Superior temporal gyrus (tissue), 1 donor: ENCODE data around the gene DAAM2.

Experiments used
- DNase-seq: peaks from one replicate; pipeline ENCODE4 v3.0.0-alpha.2; 2016; ENCODE audit errors: extremely low spot score

DAAM2 gene

GRCh38 chr6:39908838-39909583, 116.8 kb downstream of the DAAM2 start:
- no peak for DNase-seq

- DNase-seq = no peak
Observed at GRCh38 chr6:39909701-39910100, 117.5 kb downstream of the DAAM2 start.

- no peak for DNase-seq
Observed at GRCh38 chr6:39910164-39910563, 118.0 kb downstream of the DAAM2 start.

GRCh38 chr6:39910744-39911143, 118.6 kb downstream of the DAAM2 start:
- no peak for DNase-seq

- DNase-seq = no peak
Observed at GRCh38 chr6:39911513-39912125, 119.4 kb downstream of the DAAM2 start.

GRCh38 chr6:39912446-39912845, 120.3 kb downstream of the DAAM2 start:
- no peak for DNase-seq

- DNase-seq = no peak
Observed at GRCh38 chr6:39913391-39913916, 121.3 kb downstream of the DAAM2 start.

- DNase-seq = no peak
Observed at GRCh38 chr6:39914239-39914638, 122.1 kb downstream of the DAAM2 start.

GRCh38 chr6:39915866-39916265, 123.7 kb downstream of the DAAM2 start:
- no peak for DNase-seq

GRCh38 chr6:39917329-39917728, 125.2 kb downstream of the DAAM2 start:
- no peak for DNase-seq

GRCh38 chr6:39917981-39918380, 125.8 kb downstream of the DAAM2 start:
- no peak for DNase-seq

GRCh38 chr6:39918831-39919230, 126.7 kb downstream of the DAAM2 start:
- no peak for DNase-seq

- no peak for DNase-seq
Observed at GRCh38 chr6:39920157-39920556, 128.0 kb downstream of the DAAM2 start.

- no peak for DNase-seq
Observed at GRCh38 chr6:39922821-39923220, 130.6 kb downstream of the DAAM2 start.

GRCh38 chr6:39923394-39923793, 131.2 kb downstream of the DAAM2 start:
- DNase-seq = no peak

- no peak for DNase-seq
Observed at GRCh38 chr6:39923861-39924260, 131.7 kb downstream of the DAAM2 start.

GRCh38 chr6:39924283-39924682, 132.1 kb downstream of the DAAM2 start:
- no peak for DNase-seq

- DNase-seq = no peak
Observed at GRCh38 chr6:39925191-39925930, 133.2 kb downstream of the DAAM2 start.

GRCh38 chr6:39925931-39926290, 133.7 kb downstream of the DAAM2 start:
- DNase-seq = no peak

GRCh38 chr6:39926668-39927067, 134.5 kb downstream of the DAAM2 start:
- no peak for DNase-seq

- DNase-seq = no peak
Observed at GRCh38 chr6:39927159-39927558, 135.0 kb downstream of the DAAM2 start.

GRCh38 chr6:39929039-39929732, 137.0 kb downstream of the DAAM2 start:
- DNase-seq = no peak
